Left renal pelvis (tissue), 4 donors: ENCODE results near the gene CDK11A. TPM values are rescaled to one million over a fixed set of nuclear protein-coding genes. Genes with fewer than 3 reads are reported as not detected.
"Not testable (repeated sequence)": the region's sequence is repeated elsewhere in the genome, so short reads cannot be mapped to it uniquely, and the experiment has no call there.

Experiments used
- DNase-seq, 4 donors: peaks; one replicate each; pipeline ENCODE4 v3.0.0-alpha.2; 2013; ENCODE audit warnings: low read depth in 4 of 4, low spot score in 3 of 4
- polyA plus RNA-seq, 4 donors: library from polyadenylated mRNA; unstranded; fragments of 120-200 nt; gene quantifications; one replicate each; pipeline ENCODE4 v1.2.1, GENCODE V29; 2013; ENCODE audit not compliant: insufficient read length in 4 of 4

CDK11A gene
- polyA plus RNA-seq, 4 donors, result 26.1 to 42.0 (median 30.3) TPM

GRCh38 chr1:1755426-1755825, 31.3 kb upstream of the CDK11A start:
- DNase-seq, result no peak

- DNase-seq, result no peak
Measured at GRCh38 chr1:1754051-1754815, 30.1 kb upstream of the CDK11A start.

GRCh38 chr1:1753607-1754005, 29.4 kb upstream of the CDK11A start:
- no peak for DNase-seq

GRCh38 chr1:1752636-1753606, 28.8 kb upstream of the CDK11A start:
- DNase-seq, result no peak

- DNase-seq, result no peak
Measured at GRCh38 chr1:1752190-1752589, 28.0 kb upstream of the CDK11A start.

- DNase-seq, result not testable (repeated sequence)
Measured at GRCh38 chr1:1749941-1750340, 25.8 kb upstream of the CDK11A start.

- no peak for DNase-seq
Measured at GRCh38 chr1:1748686-1749321, 24.6 kb upstream of the CDK11A start.

- not testable (repeated sequence) for DNase-seq
Measured at GRCh38 chr1:1746566-1746909, 22.4 kb upstream of the CDK11A start.

- peak in 3 of 4 donors; percentile 30 to 69 (median 60) for DNase-seq
Measured at GRCh38 chr1:1745651-1746565, 21.8 kb upstream of the CDK11A start.

GRCh38 chr1:1742529-1742928, 18.4 kb upstream of the CDK11A start:
- not testable (repeated sequence) for DNase-seq

GRCh38 chr1:1741013-1741412, 16.9 kb upstream of the CDK11A start:
- not testable (repeated sequence) for DNase-seq

GRCh38 chr1:1738799-1739337, 14.7 kb upstream of the CDK11A start:
- DNase-seq, result not testable (repeated sequence)

GRCh38 chr1:1737675-1738590, 13.8 kb upstream of the CDK11A start:
- not testable (repeated sequence) for DNase-seq

GRCh38 chr1:1732381-1732780, 8.2 kb upstream of the CDK11A start:
- DNase-seq, result no peak

GRCh38 chr1:1730870-1731269, 6.7 kb upstream of the CDK11A start:
- DNase-seq, result no peak

- not testable (repeated sequence) for DNase-seq
Measured at GRCh38 chr1:1730230-1730629, 6.1 kb upstream of the CDK11A start.

GRCh38 chr1:1729116-1729816, 5.1 kb upstream of the CDK11A start:
- not testable (repeated sequence) for DNase-seq
